GM12892 (cell line): ENCODE measurements around the gene STOM.

Experiments
- POLR2A ChIP-seq: IDR thresholded peaks from 2 replicates; pipeline ENCODE4 v1.6.1; 2011; ENCODE audit warnings: low read depth, low read length, control low read depth
- POLR2AphosphoS5 ChIP-seq: IDR thresholded peaks from 2 replicates; pipeline ENCODE4 v1.6.1; 2011; ENCODE audit warnings: low read depth, low read length, control low read depth
- TAF1 ChIP-seq: IDR thresholded peaks from 2 replicates; pipeline ENCODE4 v1.6.1; 2011; ENCODE audit warnings: low read depth, mild to moderate bottlenecking, control low read depth, low read length, borderline replicate concordance

GRCh38 chr9:121302786-121303185, 67.3 kb downstream of the STOM start:
- no peak for TF ChIP-seq POLR2AphosphoS5
- TF ChIP-seq POLR2A = no peak
- TF ChIP-seq TAF1 = no peak
